ENCODE data around the gene STPG3.

Gene STPG3

DNA sequence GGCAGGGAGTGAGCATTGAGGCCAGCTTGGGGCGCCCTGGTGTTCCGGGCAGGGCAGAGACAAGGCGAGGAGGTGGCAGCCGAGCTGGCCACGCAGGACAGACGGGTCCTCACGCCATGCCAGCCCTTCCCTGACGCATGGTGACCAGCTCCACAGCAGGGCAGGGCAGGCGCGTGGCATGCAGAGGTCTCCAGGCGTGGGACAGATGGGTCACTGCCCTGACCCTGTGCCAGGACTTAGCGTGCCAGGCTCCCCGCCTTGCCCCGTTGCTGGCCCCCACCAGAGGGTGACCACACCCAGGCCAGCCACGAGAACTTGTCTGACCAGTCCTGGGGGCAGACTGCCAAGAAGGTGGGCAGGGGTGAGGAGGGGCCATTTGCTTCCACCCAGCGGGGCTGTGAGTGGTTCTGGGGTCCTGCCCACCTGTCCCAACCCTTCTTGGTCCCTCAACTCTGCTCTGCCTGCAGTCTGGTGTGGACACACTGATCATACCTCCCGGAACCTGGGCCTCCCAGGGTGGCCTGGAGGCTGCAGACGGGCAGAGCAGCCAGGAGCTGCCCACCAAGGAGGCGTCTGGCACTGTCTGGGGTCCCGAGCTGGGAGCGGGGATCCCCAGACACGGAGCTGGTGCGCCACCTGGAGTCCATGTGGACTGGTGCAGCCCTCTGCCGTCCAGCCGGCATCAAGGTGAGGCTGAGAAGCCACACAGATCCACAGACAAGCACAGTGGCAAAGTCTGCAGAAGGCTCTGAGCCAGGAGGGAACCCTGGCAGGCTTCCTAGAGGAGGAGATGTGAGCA is 23.8 kb upstream of the STPG3 start, which contains the start of gene RNF224:
Gene RNF224 (plus strand): TSS at position 449 of the 799 bp plus-strand sequence. CDS start 834 bp downstream, outside the sequence.
- no peak for TF ChIP-seq ZNF274 (IDR thresholded peaks at IDR 0.05; ENCODE audit: low read depth, low read length)
- no peak within 1 kb of the TSS for H3K4me3 ChIP-seq (ENCODE audit: low read length)

DNA sequence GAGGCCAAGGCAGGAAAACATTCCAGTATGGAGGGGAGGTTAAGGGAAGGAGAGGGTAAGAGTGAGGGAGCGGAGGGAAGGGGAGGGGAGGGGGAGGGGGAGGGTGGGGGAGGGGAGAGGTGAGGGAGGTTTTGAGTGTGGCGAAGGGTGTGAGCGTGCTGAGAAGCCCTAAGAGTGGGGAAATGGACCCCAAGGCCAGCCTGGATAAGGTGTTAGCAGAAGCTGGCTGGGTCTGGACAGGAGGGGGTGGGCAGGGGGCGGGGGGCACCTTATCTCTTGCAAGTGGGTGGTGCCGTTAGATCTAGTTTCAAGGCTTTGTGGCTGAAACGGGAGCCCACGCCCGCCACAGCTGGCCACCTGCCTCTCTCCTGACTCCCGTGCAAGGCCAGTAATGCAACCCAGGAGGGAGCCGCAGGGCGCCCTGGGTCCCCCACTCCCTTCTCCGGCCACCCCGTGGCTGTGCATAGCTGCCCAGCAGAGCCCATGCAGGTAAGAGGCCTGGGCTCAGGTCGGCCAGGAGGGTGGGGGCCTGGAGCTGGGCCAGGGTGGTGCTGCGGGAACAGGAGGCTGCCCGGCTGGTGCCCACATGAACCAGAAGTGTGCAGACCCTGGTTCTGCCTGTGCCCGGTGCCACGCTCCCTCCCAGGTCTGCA is 23.1 kb upstream of the STPG3 start:
- TF ChIP-seq ZNF274 (IDR thresholded peaks at IDR 0.05; ENCODE audit: low read depth, low read length), result no peak

DNA sequence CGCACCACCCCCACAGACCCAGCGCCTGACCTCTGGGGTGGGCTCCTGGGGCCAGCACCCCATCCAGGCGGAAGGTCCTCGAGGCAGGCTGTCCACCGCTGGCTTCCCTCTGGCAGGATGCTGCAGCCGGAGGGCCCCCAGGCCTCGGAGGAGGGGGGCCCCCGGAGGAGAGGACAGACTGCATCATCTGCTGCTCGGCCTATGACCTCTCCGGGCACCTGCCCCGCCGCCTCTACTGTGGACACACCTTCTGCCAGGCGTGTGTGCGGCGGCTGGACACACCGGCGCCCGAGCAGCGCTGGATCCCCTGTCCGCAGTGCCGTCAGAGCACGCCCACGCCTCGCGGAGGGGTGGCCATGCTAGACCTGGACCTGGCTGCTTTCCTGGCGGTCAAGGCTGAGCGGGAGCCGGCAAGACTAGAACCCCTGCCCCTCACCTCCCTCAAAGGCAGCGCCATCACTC is 22.5 kb upstream of the STPG3 start:
- H3K4me3 ChIP-seq (ENCODE audit: low read length), result no peak overlapping the region
- no peak for TF ChIP-seq ZNF274 (IDR thresholded peaks at IDR 0.05; ENCODE audit: low read depth, low read length)

More for the DNA sequence above, 23.1 kb upstream of the STPG3 start:
- H3K4me3 ChIP-seq (ENCODE audit: low read length), result no peak overlapping the region

DNA sequence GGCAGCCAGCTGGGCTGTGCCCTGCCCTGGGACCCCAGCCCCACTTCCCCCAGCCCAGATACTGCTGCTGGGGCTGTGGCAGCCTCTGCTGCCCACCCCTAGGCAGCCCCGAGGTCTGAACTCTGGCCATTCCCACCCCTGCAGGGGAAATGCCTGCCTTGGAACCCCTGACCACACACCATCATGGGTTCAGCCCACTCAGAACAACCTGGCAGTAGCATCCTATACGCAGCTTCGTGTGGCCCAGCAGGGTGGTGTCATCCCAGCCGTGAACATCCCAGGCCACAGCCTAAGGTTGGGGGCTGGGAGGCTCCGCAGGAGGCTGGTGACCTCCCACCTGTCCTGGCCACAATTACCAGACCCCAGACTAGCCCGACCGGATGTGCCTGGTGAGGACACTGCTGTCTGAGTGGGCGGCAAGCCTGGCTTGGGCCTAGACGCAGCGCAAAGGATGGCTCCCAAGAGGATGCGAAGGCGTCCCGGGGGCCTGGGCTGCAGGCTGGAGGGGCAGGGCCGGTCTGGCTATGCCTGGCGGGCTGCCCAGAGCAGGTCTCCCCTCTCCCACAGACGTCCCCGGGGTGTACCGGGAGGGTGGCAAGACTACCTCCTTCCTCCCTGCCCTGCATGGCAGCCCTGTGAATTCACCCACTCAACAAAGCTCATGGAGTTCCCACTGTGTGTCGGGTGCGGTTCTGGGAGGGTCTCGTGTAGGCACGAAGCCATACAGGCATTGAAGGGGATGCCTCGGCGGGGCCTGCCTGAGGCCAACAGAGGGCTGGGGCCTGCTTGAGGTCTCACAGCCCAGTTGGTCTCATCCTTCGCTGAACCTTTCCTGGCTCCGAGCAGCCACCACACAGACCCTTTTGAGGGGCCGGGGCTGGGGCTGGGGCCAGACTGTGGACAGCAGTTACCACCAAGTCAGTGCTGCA is 21.9 kb upstream of the STPG3 start:
- no peak overlapping the region for H3K4me3 ChIP-seq (ENCODE audit: low read length)
- no peak for TF ChIP-seq ZNF274 (IDR thresholded peaks at IDR 0.05; ENCODE audit: low read depth, low read length)

DNA sequence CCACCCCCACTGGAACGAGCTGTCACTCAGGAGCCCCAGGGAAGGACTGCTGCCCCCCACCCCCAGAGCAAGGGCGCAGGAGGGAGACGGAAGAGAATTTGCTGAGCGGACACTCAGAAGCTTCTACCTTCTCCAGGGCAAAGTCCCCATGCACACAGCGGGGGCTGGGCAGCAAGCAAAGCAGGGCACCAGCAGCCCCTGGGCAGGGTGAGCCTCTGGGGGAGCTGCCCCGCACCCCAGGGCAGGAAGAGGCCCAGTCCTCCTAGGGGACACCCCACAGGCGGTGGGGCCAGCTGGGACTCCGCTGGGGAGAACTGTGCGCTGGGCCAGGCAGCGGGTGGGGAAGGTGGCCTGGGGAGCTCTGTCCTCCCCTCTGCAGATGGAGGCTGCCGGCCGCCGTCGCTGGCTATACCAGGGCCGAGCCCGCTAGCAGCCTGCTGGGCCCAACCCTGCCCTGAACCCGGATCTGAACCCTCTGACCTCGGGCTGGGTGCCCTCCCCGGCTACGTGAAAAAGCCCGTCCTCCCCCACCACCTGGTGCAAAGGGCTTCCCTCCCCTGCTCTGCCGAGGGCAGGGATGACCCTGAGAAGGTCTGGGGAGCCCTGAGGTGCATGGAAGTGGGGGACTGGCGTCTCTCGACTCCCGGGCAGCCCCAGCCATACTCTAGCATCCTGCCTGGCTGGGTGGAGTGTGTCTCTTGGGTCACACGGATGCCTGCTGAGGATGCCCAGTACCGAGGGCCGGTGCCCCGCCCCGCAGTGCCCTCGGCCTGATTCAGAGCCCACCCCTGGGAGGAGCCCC is 21.0 kb upstream of the STPG3 start:
- no peak overlapping the region for H3K4me3 ChIP-seq (ENCODE audit: low read length)
- TF ChIP-seq ZNF274 (IDR thresholded peaks at IDR 0.05; ENCODE audit: low read depth, low read length), result no peak

DNA sequence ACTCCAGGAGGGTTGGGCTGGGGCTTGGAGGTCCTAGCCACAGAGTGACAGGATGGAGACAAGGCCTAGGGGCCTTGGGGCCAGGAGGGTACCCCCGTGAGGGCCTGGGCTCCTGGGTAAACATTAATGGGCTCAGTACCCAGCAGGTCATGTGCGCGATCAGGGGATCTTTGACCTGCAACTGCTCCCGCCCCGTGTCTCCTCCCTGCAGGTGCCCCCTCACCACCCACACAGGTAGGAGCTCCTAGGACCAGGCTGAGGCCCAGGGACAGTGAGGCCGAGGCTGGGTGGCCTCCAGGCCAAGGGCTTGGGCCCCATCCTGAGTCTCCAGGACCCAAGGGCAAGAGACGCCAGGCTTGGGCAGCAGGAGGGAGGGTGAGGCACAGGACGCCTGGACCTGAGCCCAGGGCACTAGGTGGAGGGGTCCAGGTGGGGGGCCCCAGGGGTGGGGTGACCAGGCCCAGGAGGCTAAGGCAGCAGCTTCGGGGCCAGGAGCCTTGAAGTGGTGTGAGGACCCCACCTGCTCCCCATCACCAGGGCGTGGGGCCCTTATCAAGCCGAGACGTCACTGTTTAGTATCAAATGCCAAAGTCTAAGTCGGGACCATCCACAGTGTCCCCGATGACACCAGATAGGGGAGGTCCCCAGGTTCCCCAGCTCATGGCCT is 20.2 kb upstream of the STPG3 start, which contains the start of gene SLC34A3:
Gene SLC34A3 (plus strand): TSS at position 197 of the 667 bp plus-strand sequence. CDS start 802 bp downstream, outside the sequence.
- no peak for TF ChIP-seq ZNF274 (IDR thresholded peaks at IDR 0.05; ENCODE audit: low read depth, low read length)

DNA sequence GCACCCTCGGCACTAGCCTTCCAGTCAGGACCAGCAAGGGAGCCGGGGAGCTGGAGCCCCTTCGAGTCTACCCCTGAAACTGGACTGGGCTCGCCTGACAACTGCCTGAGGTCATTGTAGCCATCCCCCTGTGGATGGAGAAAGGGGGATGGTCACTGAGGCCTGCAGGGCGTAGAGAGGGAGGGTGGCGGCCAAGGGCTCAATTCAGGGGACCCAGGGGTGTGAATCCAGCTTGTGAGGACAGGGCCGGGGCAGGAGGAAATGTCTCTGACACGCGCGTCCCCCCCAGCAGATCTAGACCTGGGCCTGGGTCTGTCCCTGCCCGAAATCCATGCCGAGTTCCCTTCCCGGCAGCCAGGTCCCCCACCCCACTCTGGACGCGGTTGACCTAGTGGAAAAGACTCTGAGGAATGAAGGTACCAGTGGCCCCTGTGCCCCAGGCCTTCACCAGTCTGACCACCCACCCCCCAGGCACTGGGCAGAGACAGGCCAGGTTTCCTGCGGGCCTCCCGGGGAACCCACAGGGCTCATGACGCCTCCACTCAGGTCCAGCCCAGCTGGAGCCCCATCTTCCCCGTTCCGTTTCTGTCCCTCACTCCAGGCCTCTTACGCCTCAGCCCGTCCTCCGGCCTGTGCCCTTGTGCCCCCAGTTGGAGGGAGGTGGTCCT is 19.6 kb upstream of the STPG3 start:
- no peak for TF ChIP-seq ZNF274 (IDR thresholded peaks at IDR 0.05; ENCODE audit: low read depth, low read length)
- H3K4me3 ChIP-seq (ENCODE audit: low read length), result no peak overlapping the region

More for the DNA sequence above, 20.2 kb upstream of the STPG3 start, which contains the start of gene SLC34A3:
- H3K4me3 ChIP-seq (ENCODE audit: low read length), result no peak within 1 kb of the TSS

DNA sequence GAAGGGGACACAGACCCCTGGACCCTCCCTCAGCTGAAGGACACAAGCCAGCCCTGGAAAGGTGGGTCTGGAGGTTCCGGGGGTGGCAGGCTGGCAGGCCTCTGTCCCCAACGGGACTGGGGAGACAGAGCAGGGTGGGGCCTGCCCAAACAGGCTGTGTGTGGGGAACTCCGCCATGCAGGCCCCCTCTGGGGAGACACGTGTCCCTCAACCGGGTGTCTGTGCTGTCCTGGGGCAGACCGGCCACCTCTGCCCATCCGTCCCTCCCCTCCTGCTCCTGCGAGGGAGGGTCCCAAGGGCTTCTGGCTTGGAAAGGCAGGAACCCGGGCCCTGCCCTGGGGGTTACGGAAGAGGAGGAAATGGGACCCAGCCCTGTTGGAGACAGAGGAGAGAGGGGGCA is 19.0 kb upstream of the STPG3 start:
- no peak for TF ChIP-seq ZNF274 (IDR thresholded peaks at IDR 0.05; ENCODE audit: low read depth, low read length)

DNA sequence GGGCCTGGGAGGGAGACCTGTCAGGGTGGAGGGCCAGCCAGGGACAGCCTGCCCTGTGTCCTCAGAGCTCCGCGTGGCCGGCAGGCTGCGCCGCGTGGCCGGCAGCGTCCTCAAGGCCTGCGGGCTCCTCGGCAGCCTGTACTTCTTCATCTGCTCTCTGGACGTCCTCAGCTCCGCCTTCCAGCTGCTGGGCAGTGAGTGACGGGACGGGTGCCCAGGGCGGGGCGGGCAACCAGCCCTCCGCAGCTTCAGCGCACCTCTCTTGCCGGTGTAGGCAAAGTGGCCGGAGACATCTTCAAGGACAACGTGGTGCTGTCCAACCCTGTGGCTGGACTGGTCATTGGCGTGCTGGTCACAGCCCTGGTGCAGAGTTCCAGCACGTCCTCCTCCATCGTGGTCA is 18.6 kb upstream of the STPG3 start:
- no peak for TF ChIP-seq ZNF274 (IDR thresholded peaks at IDR 0.05; ENCODE audit: low read depth, low read length)
- H3K4me3 ChIP-seq (ENCODE audit: low read length), result no peak overlapping the region

More for the DNA sequence above, 19.0 kb upstream of the STPG3 start:
- no peak overlapping the region for H3K4me3 ChIP-seq (ENCODE audit: low read length)

DNA sequence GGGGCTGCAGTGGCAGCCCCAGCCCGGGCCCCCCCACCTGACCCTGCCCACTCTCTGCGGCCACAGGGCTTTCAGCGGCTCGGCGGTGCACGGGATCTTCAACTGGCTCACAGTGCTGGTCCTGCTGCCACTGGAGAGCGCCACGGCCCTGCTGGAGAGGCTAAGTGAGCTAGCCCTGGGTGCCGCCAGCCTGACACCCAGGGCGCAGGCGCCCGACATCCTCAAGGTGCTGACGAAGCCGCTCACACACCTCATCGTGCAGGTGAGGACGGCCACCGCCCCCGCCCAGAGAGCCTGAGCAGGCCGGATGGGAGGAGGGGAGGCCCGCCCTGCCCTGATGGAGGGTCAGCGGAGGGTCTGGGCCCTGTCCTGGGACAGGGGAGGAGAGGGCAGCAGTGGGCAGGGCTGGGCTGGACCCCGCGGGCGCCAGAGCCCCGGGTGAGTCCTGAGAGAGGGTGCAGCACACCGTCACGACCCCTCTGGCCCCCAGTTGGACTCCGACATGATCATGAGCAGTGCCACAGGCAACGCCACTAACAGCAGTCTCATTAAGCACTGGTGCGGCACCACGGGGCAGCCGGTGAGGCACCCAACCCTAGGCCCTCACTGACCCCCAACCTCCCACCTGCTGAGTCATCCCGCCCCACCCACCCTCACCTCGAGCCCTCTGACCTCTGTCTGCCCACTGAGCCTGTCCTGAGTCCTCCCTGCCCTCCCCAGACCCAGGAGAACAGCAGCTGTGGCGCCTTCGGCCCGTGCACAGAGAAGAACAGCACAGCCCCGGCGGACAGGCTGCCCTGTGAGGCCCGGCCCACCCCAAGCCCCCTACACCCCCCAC is 17.7 kb upstream of the STPG3 start:
- H3K4me3 ChIP-seq (ENCODE audit: low read length), result no peak overlapping the region
- TF ChIP-seq ZNF274 (IDR thresholded peaks at IDR 0.05; ENCODE audit: low read depth, low read length), result no peak

DNA sequence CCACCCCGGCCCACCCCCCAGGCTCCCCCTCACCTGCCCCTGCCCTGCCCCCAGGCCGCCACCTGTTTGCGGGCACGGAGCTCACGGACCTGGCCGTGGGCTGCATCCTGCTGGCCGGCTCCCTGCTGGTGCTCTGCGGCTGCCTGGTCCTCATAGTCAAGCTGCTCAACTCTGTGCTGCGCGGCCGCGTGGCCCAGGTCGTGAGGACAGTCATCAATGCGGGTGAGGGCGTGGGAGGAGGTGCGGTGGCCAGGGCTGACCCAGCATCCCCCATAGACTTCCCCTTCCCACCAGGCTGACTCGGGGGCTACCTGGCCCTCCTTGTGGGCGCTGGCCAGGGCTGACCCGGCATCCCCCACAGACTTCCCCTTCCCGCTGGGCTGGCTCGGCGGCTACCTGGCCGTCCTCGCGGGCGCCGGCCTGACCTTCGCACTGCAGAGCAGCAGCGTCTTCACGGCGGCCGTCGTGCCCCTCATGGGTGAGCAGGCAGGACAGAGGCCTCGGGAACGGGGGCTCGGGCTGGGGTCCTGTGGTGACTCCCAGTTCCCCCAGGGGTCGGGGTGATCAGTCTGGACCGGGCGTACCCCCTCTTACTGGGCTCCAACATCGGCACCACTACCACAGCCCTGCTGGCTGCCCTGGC is 16.9 kb upstream of the STPG3 start:
- no peak for TF ChIP-seq ZNF274 (IDR thresholded peaks at IDR 0.05; ENCODE audit: low read depth, low read length)
- no peak overlapping the region for H3K4me3 ChIP-seq (ENCODE audit: low read length)
